ENCODE data around the gene CAPS2.

Gene CAPS2

DNA sequence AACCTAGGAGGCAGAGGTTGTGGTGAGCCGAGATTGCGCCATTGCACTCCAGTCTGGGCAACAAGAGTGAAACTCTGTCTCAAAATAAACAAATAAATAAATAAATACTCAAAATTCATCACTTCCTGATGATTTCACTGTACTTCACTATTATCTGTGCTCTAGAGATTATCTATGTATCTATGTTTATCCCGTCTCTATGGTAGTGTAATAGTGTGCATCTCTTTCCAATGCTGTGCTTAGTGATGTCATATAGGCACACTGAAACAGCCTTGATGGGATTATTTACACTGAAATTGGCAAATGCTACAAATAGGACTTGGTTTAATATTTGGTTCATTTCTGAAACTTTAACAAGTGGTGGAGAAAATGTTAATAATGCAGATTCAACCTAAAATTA is 6.5 kb downstream of the CAPS2 start:
- Histone ChIP-seq H3K4me3 (ENCODE audit: low read length, poor library complexity, severe bottlenecking) (no peak overlapping the region), H3F3A (ENCODE audit: low read depth) (no peaks in the 10 kb centered on the region), H2AFZ (ENCODE audit: low read length) (no peak overlapping the region), H3K9me2 (replicated peaks; ENCODE audit: low read depth, low read length) (no peaks in the 10 kb centered on the region), H3K4me2 (ENCODE audit: low read depth, low read length, poor library complexity, severe bottlenecking) (no peak overlapping the region), H3K9me3 (ENCODE audit: insufficient read depth, low read depth, low read length) (no peaks in the 10 kb centered on the region), H3K27me3 (ENCODE audit: insufficient read depth, low read length, poor library complexity, severe bottlenecking) (no peaks in the 10 kb centered on the region), H3K4me1 (ENCODE audit: insufficient read depth, low read length, poor library complexity, severe bottlenecking) (no peaks in the 10 kb centered on the region), H4K20me1 (ENCODE audit: insufficient read depth, low read length, poor library complexity, severe bottlenecking) (no peaks in the 10 kb centered on the region), H3K36me3 (ENCODE audit: insufficient read depth, low read length) (no peaks in the 10 kb centered on the region), H3K9ac (ENCODE audit: low read depth, low read length, poor library complexity, severe bottlenecking) (no peak overlapping the region), H3K79me2 (ENCODE audit: insufficient read depth, low read length) (no peaks in the 10 kb centered on the region)
- no peak for TF ChIP-seq EZH2phosphoT487 (IDR thresholded peaks at IDR 0.05; ENCODE audit: borderline replicate concordance)
- TF ChIP-seq, protein P1, sequence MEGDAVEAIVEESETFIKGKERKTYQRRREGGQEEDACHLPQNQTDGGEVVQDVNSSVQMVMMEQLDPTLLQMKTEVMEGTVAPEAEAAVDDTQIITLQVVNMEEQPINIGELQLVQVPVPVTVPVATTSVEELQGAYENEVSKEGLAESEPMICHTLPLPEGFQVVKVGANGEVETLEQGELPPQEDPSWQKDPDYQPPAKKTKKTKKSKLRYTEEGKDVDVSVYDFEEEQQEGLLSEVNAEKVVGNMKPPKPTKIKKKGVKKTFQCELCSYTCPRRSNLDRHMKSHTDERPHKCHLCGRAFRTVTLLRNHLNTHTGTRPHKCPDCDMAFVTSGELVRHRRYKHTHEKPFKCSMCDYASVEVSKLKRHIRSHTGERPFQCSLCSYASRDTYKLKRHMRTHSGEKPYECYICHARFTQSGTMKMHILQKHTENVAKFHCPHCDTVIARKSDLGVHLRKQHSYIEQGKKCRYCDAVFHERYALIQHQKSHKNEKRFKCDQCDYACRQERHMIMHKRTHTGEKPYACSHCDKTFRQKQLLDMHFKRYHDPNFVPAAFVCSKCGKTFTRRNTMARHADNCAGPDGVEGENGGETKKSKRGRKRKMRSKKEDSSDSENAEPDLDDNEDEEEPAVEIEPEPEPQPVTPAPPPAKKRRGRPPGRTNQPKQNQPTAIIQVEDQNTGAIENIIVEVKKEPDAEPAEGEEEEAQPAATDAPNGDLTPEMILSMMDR (conservative IDR thresholded peaks at IDR 0.05; ENCODE audit: low read length), result no peak

DNA sequence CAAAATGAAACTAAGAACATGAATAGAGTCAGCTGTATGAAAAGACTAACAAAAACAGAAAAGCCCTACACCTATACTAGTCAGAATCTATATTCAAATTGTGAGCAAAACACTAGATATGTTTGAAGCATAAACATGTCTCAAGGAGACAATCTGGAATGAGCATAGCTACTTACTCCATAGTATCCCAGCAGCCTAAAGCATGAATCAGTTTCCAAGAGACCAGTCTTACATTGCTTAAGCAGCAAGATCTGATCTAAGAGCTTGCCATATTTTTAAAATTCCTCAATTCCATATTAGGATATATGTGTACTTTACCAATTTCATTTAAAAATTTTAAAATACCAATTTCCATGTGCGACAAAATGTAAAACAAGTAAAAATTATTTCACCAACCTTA is 7.7 kb downstream of the CAPS2 start:
- Histone ChIP-seq H3K4me3 (ENCODE audit: low read length, poor library complexity, severe bottlenecking) (no peak overlapping the region), H3K4me1 (ENCODE audit: insufficient read depth, low read length, poor library complexity, severe bottlenecking) (no peaks in the 10 kb centered on the region)

DNA sequence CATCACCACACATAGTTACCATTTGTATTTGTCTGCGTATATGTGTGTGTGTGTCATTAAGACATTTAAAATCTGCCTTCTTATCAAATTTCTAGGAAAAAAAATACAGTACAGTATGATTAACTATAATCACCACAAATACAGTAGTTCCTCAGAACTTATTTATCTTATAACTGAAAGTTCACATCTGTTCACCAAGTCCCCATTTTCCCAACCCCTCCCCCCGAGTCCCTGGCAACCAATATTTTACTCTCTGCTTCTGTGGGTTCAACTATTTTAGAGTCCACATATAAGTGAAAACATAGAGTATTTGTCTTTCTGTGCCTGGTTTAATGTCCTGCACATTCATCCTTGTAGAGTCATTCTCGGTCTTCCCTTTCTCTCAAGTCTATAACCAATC is 12.3 kb downstream of the CAPS2 start:
- Histone ChIP-seq H3F3A (ENCODE audit: low read depth) (no peaks in the 10 kb centered on the region), H3K27me3 (ENCODE audit: insufficient read depth, low read length, poor library complexity, severe bottlenecking) (no peaks in the 10 kb centered on the region), H3K4me1 (ENCODE audit: insufficient read depth, low read length, poor library complexity, severe bottlenecking) (no peaks in the 10 kb centered on the region), H4K20me1 (ENCODE audit: insufficient read depth, low read length, poor library complexity, severe bottlenecking) (no peaks in the 10 kb centered on the region), H3K9me2 (replicated peaks; ENCODE audit: low read depth, low read length) (no peaks in the 10 kb centered on the region), H3K9me3 (ENCODE audit: insufficient read depth, low read depth, low read length) (no peaks in the 10 kb centered on the region), H3K79me2 (ENCODE audit: insufficient read depth, low read length) (no peaks in the 10 kb centered on the region), H2AFZ (ENCODE audit: low read length) (no peak overlapping the region), H3K9ac (ENCODE audit: low read depth, low read length, poor library complexity, severe bottlenecking) (no peak overlapping the region), H3K4me3 (ENCODE audit: low read length, poor library complexity, severe bottlenecking) (no peak overlapping the region), H3K36me3 (ENCODE audit: insufficient read depth, low read length) (no peaks in the 10 kb centered on the region), H3K4me2 (ENCODE audit: low read depth, low read length, poor library complexity, severe bottlenecking) (no peak overlapping the region)
- TF ChIP-seq EZH2phosphoT487 (IDR thresholded peaks at IDR 0.05; ENCODE audit: borderline replicate concordance), result no peak
- TF ChIP-seq, protein P1 (conservative IDR thresholded peaks at IDR 0.05; ENCODE audit: low read length), result no peak

More for the DNA sequence above, 7.7 kb downstream of the CAPS2 start:
- H3K36me3 ChIP-seq (ENCODE audit: insufficient read depth, low read length), result no peaks in the 10 kb centered on the region
- no peak overlapping the region for H3K4me2 ChIP-seq (ENCODE audit: low read depth, low read length, poor library complexity, severe bottlenecking)
- no peak overlapping the region for H3K9ac ChIP-seq (ENCODE audit: low read depth, low read length, poor library complexity, severe bottlenecking)
- H3F3A ChIP-seq (ENCODE audit: low read depth), result no peaks in the 10 kb centered on the region
- H4K20me1 ChIP-seq (ENCODE audit: insufficient read depth, low read length, poor library complexity, severe bottlenecking), result no peaks in the 10 kb centered on the region
- H3K9me3 ChIP-seq (ENCODE audit: insufficient read depth, low read depth, low read length), result no peaks in the 10 kb centered on the region
- TF ChIP-seq EZH2phosphoT487 (IDR thresholded peaks at IDR 0.05; ENCODE audit: borderline replicate concordance), result no peak
- no peaks in the 10 kb centered on the region for H3K27me3 ChIP-seq (ENCODE audit: insufficient read depth, low read length, poor library complexity, severe bottlenecking)
- H3K79me2 ChIP-seq (ENCODE audit: insufficient read depth, low read length), result no peaks in the 10 kb centered on the region
- no peak overlapping the region for H2AFZ ChIP-seq (ENCODE audit: low read length)
- H3K9me2 ChIP-seq (replicated peaks; ENCODE audit: low read depth, low read length), result no peaks in the 10 kb centered on the region

DNA sequence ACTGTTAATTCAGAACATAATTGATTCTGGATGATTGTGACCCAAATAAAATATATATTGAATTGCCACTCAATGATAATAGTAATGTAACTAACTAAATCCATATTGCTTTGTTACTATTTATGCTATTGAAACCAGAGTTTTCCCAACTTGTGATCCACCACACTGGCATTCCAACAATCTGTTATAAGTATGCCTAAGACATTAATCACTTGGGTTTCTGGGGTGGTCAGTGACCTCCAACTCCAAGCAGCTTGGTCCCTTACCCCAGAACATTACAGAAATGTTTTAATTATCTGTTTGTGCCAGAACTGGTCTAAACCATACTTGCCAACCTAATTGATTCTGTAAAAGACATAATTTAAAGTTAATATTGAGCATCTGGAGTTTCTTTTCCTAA is 14.6 kb downstream of the CAPS2 start:
- TF ChIP-seq, protein P1 (conservative IDR thresholded peaks at IDR 0.05; ENCODE audit: low read length), result no peak
- no peak for TF ChIP-seq EZH2phosphoT487 (IDR thresholded peaks at IDR 0.05; ENCODE audit: borderline replicate concordance)
- no peak overlapping the region for H3K4me3 ChIP-seq (ENCODE audit: low read length, poor library complexity, severe bottlenecking)

More for the DNA sequence above, 14.6 kb downstream of the CAPS2 start:
- no peaks in the 10 kb centered on the region for H3K4me1 ChIP-seq (ENCODE audit: insufficient read depth, low read length, poor library complexity, severe bottlenecking)
- no peaks in the 10 kb centered on the region for H3K9me3 ChIP-seq (ENCODE audit: insufficient read depth, low read depth, low read length)
- no peaks in the 10 kb centered on the region for H3K27me3 ChIP-seq (ENCODE audit: insufficient read depth, low read length, poor library complexity, severe bottlenecking)
- H3K4me2 ChIP-seq (ENCODE audit: low read depth, low read length, poor library complexity, severe bottlenecking), result no peak overlapping the region
- H3K79me2 ChIP-seq (ENCODE audit: insufficient read depth, low read length), result no peaks in the 10 kb centered on the region
- no peaks in the 10 kb centered on the region for H3K36me3 ChIP-seq (ENCODE audit: insufficient read depth, low read length)
- no peaks in the 10 kb centered on the region for H3F3A ChIP-seq (ENCODE audit: low read depth)
- H3K9ac ChIP-seq (ENCODE audit: low read depth, low read length, poor library complexity, severe bottlenecking), result no peak overlapping the region
- no peaks in the 10 kb centered on the region for H3K9me2 ChIP-seq (replicated peaks; ENCODE audit: low read depth, low read length)
- no peak overlapping the region for H2AFZ ChIP-seq (ENCODE audit: low read length)
- H4K20me1 ChIP-seq (ENCODE audit: insufficient read depth, low read length, poor library complexity, severe bottlenecking), result no peaks in the 10 kb centered on the region
